AG04449 (cell line): ENCODE measurements around the gene EFNB2.

Experiments
- CTCF ChIA-PET: fragments of 350-600 bp; formaldehyde crosslinking; extraction: SDS; loops from one replicate; lab custom pipeline; 2021; ENCODE audit warnings: antibody characterized with exemption; lab: Yijun Ruan, JAX
- POLR2A ChIA-PET: fragments of 400-600, 350-600 bp; formaldehyde crosslinking; extraction: SDS; loops from one replicate; lab custom pipeline; 2020; ENCODE audit warnings: antibody characterized with exemption, inconsistent platforms; lab: Yijun Ruan, JAX
- DNase-seq: peaks from one replicate; pipeline ENCODE4 v3.0.0-alpha.2; 2010; ENCODE audit warnings: low read depth, low spot score
- H3K4me3 ChIP-seq: 2 replicates; pipeline ENCODE4 v1.5.1; 2011; ENCODE audit warnings: low read depth, mild to moderate bottlenecking, control low read depth, low read length
- TF ChIP-seq, protein P1 (sequence below): IDR thresholded peaks from one replicate; pipeline ENCODE4 v1.5.1; 2011; ENCODE audit warnings: mild to moderate bottlenecking, moderate library complexity, low read length, control low read depth, inconsistent platforms; ENCODE audit not compliant: insufficient read depth; ENCODE audit errors: missing control alignments

Gene EFNB2

DNA sequence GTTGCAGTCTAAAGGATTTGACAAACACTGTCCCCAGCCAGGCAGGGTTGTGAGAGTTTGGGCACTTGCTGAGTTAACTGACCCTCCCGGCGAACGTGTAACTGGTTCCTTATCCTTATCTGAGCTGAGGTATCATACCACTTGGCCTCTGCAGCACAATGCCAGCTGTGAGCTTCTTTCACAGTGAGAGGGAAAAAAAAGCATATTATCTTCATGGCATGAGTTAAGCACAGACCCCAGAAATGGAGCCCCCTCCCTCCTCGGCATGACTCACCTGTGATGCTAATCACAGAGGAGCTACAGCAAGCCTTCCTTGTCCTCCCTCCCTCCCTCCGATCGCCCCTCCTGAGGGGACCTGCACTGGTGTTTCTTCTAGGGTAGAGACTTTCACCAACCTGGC lies 60.5 kb downstream of the EFNB2 start:
- CTCF ChIA-PET: no interaction called here

DNA sequence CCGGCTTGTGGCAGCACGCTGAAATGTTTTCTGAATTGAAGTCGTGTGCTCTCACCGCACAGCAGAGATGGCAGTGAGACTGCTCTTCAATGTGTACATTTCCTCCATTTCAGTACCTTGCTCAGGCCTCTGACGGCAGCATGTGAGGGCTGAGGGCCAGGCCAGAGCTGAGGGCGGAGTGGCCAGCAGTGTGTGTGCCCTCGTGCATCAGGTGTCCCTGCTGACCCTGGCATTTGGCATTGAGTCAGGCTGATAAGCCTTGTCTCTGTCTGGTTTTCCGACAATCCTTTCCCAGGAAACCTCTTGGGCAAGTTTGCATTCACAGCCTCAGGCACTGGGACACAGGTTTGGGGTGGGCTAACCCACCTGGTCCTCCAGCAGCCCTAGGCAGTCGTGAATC lies 62.3 kb downstream of the EFNB2 start:
- TF ChIP-seq, protein P1, sequence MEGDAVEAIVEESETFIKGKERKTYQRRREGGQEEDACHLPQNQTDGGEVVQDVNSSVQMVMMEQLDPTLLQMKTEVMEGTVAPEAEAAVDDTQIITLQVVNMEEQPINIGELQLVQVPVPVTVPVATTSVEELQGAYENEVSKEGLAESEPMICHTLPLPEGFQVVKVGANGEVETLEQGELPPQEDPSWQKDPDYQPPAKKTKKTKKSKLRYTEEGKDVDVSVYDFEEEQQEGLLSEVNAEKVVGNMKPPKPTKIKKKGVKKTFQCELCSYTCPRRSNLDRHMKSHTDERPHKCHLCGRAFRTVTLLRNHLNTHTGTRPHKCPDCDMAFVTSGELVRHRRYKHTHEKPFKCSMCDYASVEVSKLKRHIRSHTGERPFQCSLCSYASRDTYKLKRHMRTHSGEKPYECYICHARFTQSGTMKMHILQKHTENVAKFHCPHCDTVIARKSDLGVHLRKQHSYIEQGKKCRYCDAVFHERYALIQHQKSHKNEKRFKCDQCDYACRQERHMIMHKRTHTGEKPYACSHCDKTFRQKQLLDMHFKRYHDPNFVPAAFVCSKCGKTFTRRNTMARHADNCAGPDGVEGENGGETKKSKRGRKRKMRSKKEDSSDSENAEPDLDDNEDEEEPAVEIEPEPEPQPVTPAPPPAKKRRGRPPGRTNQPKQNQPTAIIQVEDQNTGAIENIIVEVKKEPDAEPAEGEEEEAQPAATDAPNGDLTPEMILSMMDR: no peak
- H3K4me3 ChIP-seq: no peak overlapping the region
- DNase-seq: no peak
- POLR2A ChIA-PET: no interaction called here
- CTCF ChIA-PET: no interaction called here

More for the DNA sequence above, 60.5 kb downstream of the EFNB2 start:
- H3K4me3 ChIP-seq: no peak overlapping the region
- POLR2A ChIA-PET: no interaction called here
- no peak for DNase-seq
- TF ChIP-seq, protein P1: no peak

DNA sequence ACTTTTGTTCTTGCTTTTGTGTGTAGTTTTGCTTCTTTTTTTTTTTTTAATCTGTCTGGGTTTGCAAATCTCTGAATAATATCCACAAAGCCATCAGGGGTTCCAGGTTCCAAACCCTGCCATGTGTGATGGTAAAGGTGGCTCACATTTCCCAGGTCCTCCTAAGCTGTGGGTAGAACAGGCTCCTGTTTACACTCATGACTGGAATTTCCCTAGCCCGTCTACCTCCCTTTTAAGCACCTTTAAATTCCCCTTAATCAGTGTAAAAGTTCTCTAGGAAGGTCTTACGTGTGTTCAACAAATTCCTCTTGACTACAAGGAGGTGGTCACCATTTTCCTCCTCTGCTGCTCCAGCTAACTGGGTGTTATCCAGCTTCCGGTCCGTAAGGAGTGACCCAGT lies 62.8 kb downstream of the EFNB2 start:
- CTCF ChIA-PET: no interaction called here

DNA sequence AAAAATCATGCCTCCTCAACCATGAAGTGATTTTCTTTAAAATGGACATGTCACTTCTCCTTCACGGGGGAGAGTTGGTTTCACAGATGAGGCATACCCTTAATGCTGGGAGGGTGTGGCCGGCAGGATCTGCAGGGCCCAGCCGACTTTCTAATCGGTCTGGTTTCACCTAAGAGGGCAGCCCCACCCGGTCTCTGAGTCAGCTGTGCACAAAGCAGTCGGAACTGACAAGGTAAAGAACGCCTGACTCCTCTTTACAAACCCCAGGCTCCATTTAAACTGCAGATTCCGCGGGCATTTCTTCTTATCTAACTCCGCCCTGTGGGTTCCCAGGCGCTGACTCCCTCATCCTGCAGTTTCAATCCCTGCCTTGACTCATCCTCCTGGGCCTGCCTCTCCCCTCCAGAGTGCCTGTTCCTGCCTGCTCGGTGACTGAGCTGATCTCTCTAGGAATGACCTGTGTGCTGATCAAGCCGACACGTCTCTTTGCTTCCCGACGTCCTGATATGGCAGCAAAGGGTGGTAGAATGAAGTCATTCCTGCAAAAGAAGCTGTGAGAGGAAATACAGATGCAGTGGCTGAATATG lies 63.4 kb downstream of the EFNB2 start:
- ChIA-PET POLR2A (interaction anchor here (1.2 kb wide), 1 partner anchor 36 kb away, joined by 4 read pairs; no protein-coding TSS in a partner anchor), CTCF (interaction anchor here (1.0 kb wide), 1 partner anchor 9 kb away, joined by 3 read pairs; no protein-coding TSS in a partner anchor)
- peak; percentile 62 for DNase-seq
- peak overlapping the region; percentile 45 for H3K4me3 ChIP-seq
- TF ChIP-seq, protein P1: no peak

More for the DNA sequence above, 62.8 kb downstream of the EFNB2 start:
- TF ChIP-seq, protein P1: no peak
- no peak overlapping the region; the same call in 1 of the 2 replicates for H3K4me3 ChIP-seq
- POLR2A ChIA-PET: interaction anchor here (1.2 kb wide), 1 partner anchor 35 kb away, joined by 4 read pairs; no protein-coding TSS in a partner anchor
- DNase-seq: no peak

DNA sequence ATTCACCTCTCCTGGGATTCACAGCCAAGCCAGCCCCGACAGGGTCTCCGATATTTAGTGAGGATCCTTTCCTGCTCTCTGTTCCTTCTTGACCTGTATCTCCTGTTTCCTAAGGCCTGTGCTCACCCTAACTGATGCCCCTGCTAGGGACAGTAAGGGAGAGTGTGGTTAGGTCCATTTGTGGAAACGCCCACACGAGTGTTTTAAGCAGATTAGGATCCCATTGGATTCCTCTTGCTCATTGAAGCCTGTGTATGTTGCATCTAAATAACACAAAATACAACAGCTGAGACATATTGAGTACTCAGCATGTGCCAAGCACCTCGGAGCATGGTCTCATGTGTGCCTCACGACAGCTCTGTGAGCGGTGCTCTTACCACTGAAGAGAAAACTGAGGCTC lies 64.9 kb downstream of the EFNB2 start:
- CTCF ChIA-PET: no interaction called here
- no peak for DNase-seq
- POLR2A ChIA-PET: no interaction called here
- TF ChIP-seq, protein P1: no peak
- H3K4me3 ChIP-seq: no peak overlapping the region

DNA sequence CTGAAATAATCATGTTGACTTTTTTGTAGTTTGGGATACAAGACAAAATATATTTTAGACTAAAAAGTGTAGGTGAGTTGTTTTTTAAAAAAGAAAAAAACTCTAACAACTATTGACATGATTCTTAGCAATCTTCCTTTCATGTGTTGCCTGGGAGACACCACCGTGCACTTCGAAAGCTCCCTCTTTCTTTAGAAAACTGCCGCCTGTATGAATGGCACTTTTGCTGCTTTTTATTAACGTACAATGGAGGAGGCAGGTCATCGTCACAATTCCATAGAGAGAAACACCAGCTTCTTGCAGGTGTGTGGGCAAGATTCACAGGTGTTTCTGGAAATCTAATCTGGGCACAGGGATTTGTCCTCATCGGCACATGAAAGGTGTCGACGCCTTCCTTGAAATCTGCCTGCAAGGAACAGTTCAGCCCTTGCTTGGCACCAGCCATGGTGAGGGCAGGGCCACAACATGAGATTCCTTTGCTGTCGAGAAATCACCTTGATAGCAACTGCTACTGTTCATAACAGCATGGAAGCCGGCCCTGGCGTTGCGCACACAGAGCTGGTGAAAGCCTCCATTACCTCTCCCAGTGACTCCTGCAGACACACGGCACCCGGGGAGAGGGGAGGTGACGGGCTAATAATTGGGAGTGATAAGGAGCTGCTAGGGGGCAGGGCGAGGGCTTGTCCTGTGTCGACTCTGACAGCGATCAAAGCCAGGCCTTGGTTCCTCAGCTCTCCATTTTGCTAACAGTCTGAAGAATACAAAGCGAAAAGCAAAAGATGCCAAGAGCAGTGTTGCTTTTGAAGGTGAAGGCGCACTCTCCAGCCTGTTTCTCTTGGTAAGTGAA lies 66.5 kb downstream of the EFNB2 start:
- ChIA-PET CTCF (interaction anchor here (2.0 kb wide), 1 partner anchor 11 kb away, joined by 8 read pairs; no protein-coding TSS in a partner anchor), POLR2A (no interaction called here)
- no peak for DNase-seq
- TF ChIP-seq, protein P1: no peak
- H3K4me3 ChIP-seq: no peak overlapping the region
